GM12874 (cell line): ENCODE results near the gene POFUT2.

Source experiments
- TF ChIP-seq, protein P1 (sequence below): IDR thresholded peaks from 2 replicates; pipeline ENCODE4 v1.5.1; 2011; ENCODE audit warnings: low read depth, mild to moderate bottlenecking, control low read depth, low read length, moderate library complexity; ENCODE audit not compliant: insufficient read depth

The POFUT2 gene

DNA sequence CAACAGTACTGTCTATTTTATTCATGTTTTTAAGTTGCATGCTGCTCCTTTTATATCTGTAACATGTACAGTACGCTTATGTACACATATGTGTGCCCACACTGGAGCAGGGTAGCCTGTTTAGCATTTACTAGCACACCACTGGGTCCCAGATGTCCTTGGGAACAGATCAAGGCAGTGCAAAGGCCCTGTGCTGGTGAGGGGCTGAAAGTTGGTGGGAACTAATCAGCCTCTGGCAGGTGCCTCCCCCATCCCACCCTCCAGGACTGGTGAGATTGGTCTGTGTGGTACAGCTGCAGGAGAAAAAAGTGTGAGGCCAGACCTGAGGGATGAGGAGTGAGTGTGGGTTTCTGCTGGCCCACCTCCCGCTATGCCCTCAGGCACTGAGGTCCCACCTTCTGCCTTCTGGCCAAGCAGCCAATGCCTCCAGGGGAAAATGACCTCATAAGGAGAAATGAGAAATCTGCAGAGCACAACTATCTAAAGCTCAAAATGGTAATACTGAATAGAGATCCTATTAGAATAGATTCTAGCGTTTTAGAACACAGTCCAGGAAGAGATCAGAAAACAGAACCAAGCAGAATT is 58.9 kb downstream of the POFUT2 start:
- TF ChIP-seq, protein P1, sequence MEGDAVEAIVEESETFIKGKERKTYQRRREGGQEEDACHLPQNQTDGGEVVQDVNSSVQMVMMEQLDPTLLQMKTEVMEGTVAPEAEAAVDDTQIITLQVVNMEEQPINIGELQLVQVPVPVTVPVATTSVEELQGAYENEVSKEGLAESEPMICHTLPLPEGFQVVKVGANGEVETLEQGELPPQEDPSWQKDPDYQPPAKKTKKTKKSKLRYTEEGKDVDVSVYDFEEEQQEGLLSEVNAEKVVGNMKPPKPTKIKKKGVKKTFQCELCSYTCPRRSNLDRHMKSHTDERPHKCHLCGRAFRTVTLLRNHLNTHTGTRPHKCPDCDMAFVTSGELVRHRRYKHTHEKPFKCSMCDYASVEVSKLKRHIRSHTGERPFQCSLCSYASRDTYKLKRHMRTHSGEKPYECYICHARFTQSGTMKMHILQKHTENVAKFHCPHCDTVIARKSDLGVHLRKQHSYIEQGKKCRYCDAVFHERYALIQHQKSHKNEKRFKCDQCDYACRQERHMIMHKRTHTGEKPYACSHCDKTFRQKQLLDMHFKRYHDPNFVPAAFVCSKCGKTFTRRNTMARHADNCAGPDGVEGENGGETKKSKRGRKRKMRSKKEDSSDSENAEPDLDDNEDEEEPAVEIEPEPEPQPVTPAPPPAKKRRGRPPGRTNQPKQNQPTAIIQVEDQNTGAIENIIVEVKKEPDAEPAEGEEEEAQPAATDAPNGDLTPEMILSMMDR: no peak

DNA sequence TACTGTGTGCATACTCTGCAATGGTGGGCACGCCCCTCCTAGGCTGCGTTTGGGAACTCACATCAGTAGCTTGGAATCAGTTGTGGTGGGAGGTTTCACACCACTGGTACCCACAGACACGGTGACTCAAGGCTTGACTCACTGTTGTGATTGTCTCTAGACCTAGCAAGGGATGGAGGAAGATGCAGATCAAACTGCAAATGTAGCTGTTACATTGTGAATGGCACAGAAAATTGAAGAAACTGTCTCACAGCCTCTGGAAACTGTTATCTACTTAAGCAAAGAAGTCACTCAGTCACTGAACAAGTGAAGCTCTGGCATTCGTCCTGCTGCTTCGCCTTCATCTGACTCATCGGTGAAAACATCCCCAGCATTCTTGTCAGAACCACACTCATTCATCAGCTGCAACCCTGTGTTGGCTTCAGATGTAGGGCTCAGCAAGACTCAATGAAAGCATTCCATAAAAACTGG is 59.5 kb downstream of the POFUT2 start:
- TF ChIP-seq, protein P1: no peak

DNA sequence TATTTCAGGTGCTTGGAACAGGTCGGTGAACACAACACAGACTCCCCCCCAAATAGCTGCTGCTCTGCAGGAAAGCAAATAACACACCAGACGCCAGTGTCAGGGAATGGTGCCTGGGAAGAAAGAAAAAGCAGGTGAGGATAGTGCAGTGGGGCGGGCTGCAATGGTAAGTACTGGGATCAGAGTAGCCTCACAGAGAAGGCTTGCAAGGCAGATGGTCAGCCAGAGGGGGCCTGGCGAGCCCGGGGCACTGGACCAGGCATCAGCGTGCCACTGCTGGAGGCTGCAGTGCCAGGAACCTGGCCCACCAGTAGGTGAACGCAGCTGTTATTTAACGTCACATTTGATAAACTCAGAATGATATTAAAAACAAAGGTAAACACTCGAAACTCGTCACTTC is 60.0 kb downstream of the POFUT2 start:
- TF ChIP-seq, protein P1: no peak

DNA sequence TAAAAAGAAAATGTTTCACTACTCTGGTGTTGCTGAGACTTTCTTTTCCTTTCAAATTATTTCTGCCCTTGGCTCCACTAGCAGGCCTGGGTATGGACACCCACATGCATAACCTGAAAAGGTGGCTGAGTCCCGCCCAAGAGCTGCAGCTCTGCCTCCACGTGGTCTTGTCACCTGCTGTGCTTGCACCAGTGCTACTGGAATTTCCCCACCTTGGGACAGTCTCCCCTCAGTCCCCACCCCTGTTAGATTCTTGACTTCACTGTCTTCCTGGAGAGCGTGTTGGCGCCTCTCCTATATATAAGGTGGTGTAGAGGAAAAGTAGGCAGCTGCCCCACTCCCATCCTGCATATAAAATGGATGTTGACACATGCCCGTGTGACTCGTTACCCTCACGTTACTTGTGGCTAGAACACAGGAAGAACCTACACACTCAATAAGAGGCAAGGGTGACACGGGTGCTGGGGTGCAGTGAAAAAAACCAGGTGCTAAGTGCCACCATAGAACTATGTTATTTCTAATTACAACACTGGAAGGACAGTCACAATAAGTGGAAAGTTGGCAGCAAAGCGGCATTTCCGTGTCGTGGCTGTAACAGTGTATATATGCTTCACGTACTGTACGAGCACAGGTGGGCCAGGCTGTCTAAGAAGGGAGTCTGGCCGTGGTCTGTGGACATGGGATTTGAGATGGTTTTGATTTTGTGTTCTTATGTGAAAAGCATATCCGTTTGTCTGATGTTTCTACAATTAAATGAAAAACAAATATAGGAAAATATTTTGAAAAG is 61.0 kb downstream of the POFUT2 start:
- TF ChIP-seq, protein P1: no peak

DNA sequence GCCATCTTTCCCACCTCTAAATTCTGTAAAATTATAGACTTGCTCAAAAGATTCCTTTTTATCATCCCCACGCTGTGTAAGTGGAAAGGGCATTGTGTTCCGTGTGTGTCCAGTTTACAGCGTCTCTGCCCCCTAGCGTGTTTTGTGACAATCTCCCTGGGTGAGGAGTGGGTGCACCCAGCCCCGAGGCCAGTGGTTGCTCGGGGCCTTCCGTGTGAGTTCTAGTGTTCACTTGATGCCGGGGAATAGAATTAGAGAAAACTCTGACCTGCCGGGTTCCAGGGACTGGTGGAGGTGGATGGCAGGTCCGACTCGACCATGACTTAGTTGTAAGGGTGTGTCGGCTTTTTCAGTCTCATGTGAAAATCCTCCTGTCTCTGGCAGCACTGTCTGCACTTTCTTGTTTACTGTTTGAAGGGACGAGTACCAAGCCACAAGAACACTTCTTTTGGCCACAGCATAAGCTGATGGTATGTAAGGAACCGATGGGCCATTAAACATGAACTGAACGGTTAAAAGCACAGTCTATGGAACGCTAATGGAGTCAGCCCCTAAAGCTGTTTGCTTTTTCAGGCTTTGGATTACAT is 61.9 kb downstream of the POFUT2 start:
- TF ChIP-seq, protein P1: no peak

DNA sequence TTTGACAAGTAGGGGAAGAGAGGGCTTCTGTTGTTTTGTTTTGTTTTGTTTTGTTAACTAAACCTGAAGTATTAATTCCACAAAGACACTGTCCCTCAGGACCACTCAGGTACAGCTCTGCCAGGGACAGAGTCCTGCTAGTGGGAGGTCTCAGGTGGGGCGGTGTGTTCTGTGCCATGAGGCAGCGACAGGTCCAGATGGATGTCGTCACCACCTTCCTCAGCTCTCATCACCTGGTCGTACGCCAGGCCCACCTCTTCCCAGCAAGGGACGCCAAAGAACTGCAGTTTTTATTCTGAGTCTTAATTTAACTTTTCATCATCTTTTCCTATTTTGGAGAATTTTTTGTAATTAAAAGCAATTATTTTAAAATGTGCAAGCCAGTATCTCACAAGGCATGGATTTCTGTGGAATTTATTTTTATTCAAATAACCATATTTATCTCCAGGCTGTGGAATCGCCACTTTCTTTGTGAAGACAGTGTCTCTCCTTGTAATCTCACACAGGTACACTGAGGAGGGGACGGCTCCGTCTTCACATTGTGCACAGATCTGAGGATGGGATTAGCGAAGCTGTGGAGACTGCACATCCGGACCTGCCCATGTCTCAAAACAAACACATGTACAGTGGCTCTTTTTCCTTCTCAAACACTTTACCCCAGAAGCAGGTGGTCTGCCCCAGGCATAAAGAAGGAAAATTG is 62.5 kb downstream of the POFUT2 start:
- TF ChIP-seq, protein P1: no peak

DNA sequence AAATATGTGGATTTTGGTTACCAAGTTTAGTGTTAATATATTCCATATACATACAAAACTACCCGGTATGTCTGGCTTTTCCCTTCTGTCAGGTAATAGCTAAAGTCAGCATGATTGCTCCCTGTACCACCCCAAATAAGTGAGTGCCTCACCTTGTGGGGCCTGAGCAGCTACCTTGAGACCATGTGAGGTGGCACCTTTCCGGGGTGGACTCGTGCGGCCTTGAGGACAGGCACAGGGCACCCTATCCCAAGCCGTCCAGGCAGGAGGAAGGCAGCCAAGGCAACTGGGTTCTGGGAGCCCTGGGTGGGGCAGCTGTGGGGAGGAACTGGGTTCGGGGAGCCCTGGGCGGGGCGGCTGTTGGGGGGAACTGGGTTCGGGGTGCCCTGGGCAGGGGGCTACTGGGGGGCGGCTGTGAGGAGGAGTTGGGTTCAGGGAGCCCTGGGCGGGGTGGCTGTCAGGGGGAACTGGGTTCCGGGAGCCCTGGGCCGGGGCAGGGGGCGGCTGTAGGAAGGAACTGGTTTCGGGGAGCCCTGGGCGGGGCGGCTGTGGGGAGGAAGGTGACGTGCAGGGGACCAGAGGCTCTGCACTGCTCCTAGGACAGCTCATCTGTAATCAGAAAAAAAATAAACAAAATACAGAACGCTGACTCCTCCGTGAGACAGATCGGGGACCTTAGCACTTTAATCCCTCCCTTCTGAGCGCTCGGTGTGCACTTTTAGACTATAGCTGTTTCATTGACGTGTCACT is 63.3 kb downstream of the POFUT2 start:
- TF ChIP-seq, protein P1: no peak
